Thyroid gland (tissue), 4 donors: ENCODE results near the gene CHDH.

Source experiments
- POLR2A ChIP-seq, 2 donors: fragments of 450-650 bp; IDR thresholded peaks; one replicate each; pipeline ENCODE4 v1.6.1; 2017; ENCODE audit warnings: antibody characterized with exemption in 2 of 2, mild to moderate bottlenecking in 2 of 2, moderate library complexity in 1 of 2
- TF ChIP-seq, protein P1 (sequence below), 6 experiments: fragments of 200-600 bp in 3 of 6; fragments of 450-650 bp in 3 of 6; sonication (generic) in 3 of 6; IDR thresholded peaks; one replicate each; pipeline ENCODE4 v1.5.1; 2016 to 2019; ENCODE audit warnings: antibody characterized with exemption in 6 of 6, mild to moderate bottlenecking in 2 of 6, inconsistent platforms in 1 of 6, moderate library complexity in 1 of 6

DNA sequence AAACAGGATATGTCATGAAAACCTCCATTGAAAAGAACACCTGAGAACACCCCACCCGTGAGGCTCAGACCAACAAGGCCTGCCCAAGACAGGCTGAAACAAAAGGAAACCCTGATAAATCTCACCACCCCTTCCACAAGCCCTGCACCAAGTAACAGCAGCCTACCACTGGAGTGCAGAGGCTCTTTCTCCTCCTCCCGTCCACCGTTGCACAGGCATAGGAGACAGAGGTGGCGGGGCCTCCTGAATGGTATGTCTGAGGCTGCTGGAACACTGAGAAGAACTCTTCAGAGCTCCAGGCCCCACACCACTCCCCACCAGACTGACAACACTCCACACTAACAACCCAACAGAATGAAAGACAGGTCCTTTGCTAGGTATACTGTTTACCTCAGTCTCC is 21.4 kb downstream of the CHDH start:
- TF ChIP-seq, protein P1, sequence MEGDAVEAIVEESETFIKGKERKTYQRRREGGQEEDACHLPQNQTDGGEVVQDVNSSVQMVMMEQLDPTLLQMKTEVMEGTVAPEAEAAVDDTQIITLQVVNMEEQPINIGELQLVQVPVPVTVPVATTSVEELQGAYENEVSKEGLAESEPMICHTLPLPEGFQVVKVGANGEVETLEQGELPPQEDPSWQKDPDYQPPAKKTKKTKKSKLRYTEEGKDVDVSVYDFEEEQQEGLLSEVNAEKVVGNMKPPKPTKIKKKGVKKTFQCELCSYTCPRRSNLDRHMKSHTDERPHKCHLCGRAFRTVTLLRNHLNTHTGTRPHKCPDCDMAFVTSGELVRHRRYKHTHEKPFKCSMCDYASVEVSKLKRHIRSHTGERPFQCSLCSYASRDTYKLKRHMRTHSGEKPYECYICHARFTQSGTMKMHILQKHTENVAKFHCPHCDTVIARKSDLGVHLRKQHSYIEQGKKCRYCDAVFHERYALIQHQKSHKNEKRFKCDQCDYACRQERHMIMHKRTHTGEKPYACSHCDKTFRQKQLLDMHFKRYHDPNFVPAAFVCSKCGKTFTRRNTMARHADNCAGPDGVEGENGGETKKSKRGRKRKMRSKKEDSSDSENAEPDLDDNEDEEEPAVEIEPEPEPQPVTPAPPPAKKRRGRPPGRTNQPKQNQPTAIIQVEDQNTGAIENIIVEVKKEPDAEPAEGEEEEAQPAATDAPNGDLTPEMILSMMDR (IDR thresholded peaks at IDR 0.05): no peak
- no peak for TF ChIP-seq POLR2A (IDR thresholded peaks at IDR 0.05)
